Glutamatergic neuron (in vitro differentiated cells): ENCODE data around the gene PNPO. TPM values are rescaled to one million over a fixed set of nuclear protein-coding genes. Genes with fewer than 3 reads are reported as not detected.

Source experiments
- DNase-seq: peaks from one replicate; pipeline ENCODE4 v3.0.0; 2022
- H3K27ac Mint-ChIP-seq: one replicate; pipeline ENCODE4 v1.8.0; 2020; ENCODE audit warnings: mild to moderate bottlenecking, mixed read lengths, inconsistent platforms; ENCODE audit not compliant: unreplicated experiment
- H3K27me3 Mint-ChIP-seq: one replicate; pipeline ENCODE4 v1.8.0; 2020; ENCODE audit warnings: mild to moderate bottlenecking, moderate library complexity, mixed read lengths, inconsistent platforms; ENCODE audit not compliant: unreplicated experiment
- H3K36me3 Mint-ChIP-seq: one replicate; pipeline ENCODE4 v1.8.0; 2020; ENCODE audit warnings: mild to moderate bottlenecking, mixed read lengths, inconsistent platforms; ENCODE audit not compliant: unreplicated experiment
- H3K4me1 Mint-ChIP-seq: one replicate; pipeline ENCODE4 v1.8.0; 2020; ENCODE audit warnings: mild to moderate bottlenecking, low read depth, mixed read lengths, inconsistent platforms; ENCODE audit not compliant: unreplicated experiment
- H3K4me3 Mint-ChIP-seq: one replicate; pipeline ENCODE4 v1.8.0; 2020; ENCODE audit warnings: mild to moderate bottlenecking, mixed read lengths, inconsistent platforms; ENCODE audit not compliant: unreplicated experiment
- H3K9me3 Mint-ChIP-seq: one replicate; pipeline ENCODE4 v1.8.0; 2020; ENCODE audit warnings: mild to moderate bottlenecking, moderate library complexity, mixed read lengths, inconsistent platforms; ENCODE audit not compliant: unreplicated experiment
- total RNA-seq: library from RNA; stranded (reverse); fragmentation: NEBNext Ultra II Directional; extraction: Animal tissue kit (Norgen Biotek cat#: 25700); gene quantifications from one replicate; pipeline ENCODE4 v1.2.1, GENCODE V29; 2021; ENCODE audit not compliant: unreplicated experiment
- TF ChIP-seq, protein P1 (sequence below): fragments of 200-600 bp; sonication (generic); IDR thresholded peaks from one replicate; pipeline ENCODE4 v1.5.0; 2021; ENCODE audit not compliant: partially characterized antibody, unreplicated experiment

The PNPO gene
- total RNA-seq, 1 donor from 2014 or later: 6.0 TPM

DNA sequence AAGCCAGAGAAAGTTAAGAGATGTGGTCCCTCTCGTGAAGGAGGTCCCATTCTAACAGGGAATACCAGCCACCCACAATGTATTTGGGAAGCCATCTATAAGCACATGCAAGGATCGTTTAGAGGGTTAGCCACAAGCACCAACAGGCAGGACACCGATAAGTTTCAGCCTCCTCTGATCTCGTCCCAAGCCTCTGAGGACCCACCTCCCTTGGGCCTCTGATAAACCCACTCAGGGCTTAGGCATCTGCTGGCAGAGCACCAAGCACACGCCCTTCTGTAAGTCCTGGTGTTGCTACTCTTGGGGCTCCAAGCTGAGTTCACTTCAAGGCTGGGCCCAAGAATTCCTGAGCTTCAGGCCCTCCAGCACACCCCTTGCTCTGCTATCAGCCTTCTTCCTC lies 5.4 kb upstream of the PNPO start:
- H3K36me3 Mint-ChIP-seq: no peaks in the 10 kb centered on the region
- peaks cover 2% of the 10 kb centered on the region for H3K4me1 Mint-ChIP-seq
- peaks cover 8% of the 10 kb centered on the region for H3K27me3 Mint-ChIP-seq
- no peak for DNase-seq
- TF ChIP-seq, protein P1, sequence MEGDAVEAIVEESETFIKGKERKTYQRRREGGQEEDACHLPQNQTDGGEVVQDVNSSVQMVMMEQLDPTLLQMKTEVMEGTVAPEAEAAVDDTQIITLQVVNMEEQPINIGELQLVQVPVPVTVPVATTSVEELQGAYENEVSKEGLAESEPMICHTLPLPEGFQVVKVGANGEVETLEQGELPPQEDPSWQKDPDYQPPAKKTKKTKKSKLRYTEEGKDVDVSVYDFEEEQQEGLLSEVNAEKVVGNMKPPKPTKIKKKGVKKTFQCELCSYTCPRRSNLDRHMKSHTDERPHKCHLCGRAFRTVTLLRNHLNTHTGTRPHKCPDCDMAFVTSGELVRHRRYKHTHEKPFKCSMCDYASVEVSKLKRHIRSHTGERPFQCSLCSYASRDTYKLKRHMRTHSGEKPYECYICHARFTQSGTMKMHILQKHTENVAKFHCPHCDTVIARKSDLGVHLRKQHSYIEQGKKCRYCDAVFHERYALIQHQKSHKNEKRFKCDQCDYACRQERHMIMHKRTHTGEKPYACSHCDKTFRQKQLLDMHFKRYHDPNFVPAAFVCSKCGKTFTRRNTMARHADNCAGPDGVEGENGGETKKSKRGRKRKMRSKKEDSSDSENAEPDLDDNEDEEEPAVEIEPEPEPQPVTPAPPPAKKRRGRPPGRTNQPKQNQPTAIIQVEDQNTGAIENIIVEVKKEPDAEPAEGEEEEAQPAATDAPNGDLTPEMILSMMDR: no peak
- H3K27ac Mint-ChIP-seq: no peak overlapping the region
- H3K4me3 Mint-ChIP-seq: no peak overlapping the region
- peaks cover 1% of the 10 kb centered on the region for H3K9me3 Mint-ChIP-seq

DNA sequence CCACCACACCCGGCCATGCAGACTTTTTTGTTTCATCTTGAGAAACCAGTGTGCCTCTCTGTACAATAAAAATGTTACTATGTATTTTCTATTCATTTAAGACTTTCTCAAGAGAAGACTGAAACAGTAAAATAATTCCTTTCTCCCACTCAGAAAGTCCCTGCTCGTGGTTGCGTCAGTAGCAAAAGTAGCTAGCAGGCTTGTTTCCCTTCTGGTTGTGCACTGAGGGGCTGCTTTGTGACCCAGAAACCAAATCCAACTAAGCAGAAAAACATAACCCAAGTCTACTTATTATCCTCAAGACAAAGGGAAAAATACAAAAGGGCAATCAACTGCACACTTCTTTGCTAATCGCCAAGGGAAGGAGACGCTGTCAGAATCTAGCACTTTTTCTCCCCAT lies 3.4 kb upstream of the PNPO start:
- H3K4me3 Mint-ChIP-seq: no peak overlapping the region
- TF ChIP-seq, protein P1: no peak
- no peak for DNase-seq
- H3K27me3 Mint-ChIP-seq: peaks cover 8% of the 10 kb centered on the region
- peaks cover 2% of the 10 kb centered on the region for H3K4me1 Mint-ChIP-seq
- no peaks in the 10 kb centered on the region for H3K36me3 Mint-ChIP-seq
- no peak overlapping the region for H3K27ac Mint-ChIP-seq
- H3K9me3 Mint-ChIP-seq: peaks cover 3% of the 10 kb centered on the region

DNA sequence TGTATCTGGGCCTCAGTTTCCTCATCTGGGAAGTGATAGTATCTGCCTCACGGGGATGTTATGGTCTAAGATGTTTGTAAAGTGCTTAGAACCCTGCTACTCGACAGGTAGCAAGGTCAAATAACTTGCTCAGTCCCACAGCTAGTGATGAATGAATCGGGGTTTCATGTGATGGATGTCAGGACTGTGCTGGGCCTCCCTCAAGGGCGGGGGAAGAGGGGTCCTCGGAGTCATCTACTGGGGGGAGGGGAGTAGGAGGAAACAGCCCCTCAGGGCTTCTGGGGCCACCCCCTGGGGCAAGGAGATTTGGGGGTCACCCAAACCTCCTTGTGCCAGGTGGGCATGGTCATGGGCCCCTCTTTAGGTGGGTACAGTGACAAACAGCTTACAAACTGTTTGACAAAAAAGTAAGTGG lies 732 bp downstream of the PNPO start:
- H3K9me3 Mint-ChIP-seq: peaks cover 2% of the 10 kb centered on the region
- DNase-seq: no peak
- H3K27me3 Mint-ChIP-seq: peaks cover 4% of the 10 kb centered on the region
- TF ChIP-seq, protein P1: no peak
- no peaks in the 10 kb centered on the region for H3K4me1 Mint-ChIP-seq
- peak overlapping the region; percentile 85 for H3K4me3 Mint-ChIP-seq
- H3K27ac Mint-ChIP-seq: no peak overlapping the region
- H3K36me3 Mint-ChIP-seq: no peaks in the 10 kb centered on the region

DNA sequence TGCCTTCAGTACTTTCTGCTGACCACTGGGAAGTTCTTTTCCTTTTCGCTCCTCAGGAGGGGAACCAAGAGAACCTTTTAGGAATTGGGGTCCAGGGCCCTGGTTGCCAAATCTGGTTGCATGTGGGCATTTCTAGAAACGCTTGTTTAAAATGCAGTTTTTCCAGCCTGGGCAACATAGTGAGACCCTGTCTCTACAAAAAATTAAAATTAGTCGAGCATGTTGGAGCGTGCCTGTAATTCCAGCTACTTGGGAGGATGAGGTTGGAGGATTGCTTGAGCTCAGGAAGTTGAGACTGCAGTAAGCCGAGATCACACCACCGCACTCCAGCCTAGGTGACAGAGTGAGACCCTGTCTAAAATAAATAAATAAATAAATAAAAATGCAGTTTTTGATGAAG lies 1.2 kb downstream of the PNPO start:
- Mint-ChIP-seq H3K27ac (no peak overlapping the region), H3K9me3 (peaks cover 2% of the 10 kb centered on the region), H3K27me3 (peaks cover 4% of the 10 kb centered on the region), H3K36me3 (no peaks in the 10 kb centered on the region), H3K4me1 (no peaks in the 10 kb centered on the region), H3K4me3 (no peak overlapping the region)
- DNase-seq: no peak
- TF ChIP-seq, protein P1: no peak

DNA sequence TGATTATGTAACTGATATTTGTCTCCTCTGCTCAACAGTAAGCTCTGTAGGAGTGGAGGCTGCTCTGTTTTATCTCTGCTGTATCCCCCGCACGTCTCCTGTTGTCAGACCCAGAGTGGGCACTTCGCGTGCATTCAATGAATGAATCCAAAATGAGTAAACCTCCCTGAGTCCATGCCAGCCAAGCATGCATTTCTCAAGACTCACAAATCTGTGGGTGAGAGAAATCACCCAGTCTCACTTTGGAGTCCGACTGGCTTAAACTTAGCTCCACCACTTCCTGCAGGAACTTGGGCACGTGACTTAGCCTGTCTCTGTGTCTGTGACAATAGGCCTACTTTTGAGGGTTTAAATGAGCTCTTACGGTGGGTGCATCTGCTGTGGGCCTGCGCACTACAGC lies 3.7 kb downstream of the PNPO start:
- peaks cover 5% of the 10 kb centered on the region for H3K27me3 Mint-ChIP-seq
- H3K36me3 Mint-ChIP-seq: no peaks in the 10 kb centered on the region
- H3K4me1 Mint-ChIP-seq: peaks cover 5% of the 10 kb centered on the region
- TF ChIP-seq, protein P1: no peak
- no peak overlapping the region for H3K4me3 Mint-ChIP-seq
- peaks cover 2% of the 10 kb centered on the region for H3K9me3 Mint-ChIP-seq
- no peak for DNase-seq
- no peak overlapping the region for H3K27ac Mint-ChIP-seq
